T-helper 2 cell treated with Interferon-gamma antibody and Interleukin-4, amounts not matched to agents 100 ng/mL and 5 ng/mL, for 36 hours (primary cell): Measurements from ENCODE around the gene PLXNB3. TPM values are rescaled to one million over a fixed set of nuclear protein-coding genes. Genes with fewer than 3 reads are reported as not detected.
"Not testable (repeated sequence)": the region's sequence is repeated elsewhere in the genome, so short reads cannot be mapped to it uniquely, and the experiment has no call there.

Experiments used
- intact Hi-C: fragments of 100-400 bp; cut with micrococcal nuclease; formaldehyde crosslinking; loops from one replicate; pipeline ENCODE4 v1.15.1; 2023
- total RNA-seq: library from RNA; stranded (reverse); gene quantifications from 2 replicates; pipeline ENCODE4 v1.2.3, GENCODE V29; 2022

Gene PLXNB3
- 1.2 and 1.9 TPM in 2 replicates for total RNA-seq

GRCh38 chrX:153763989-153764755 is at the start of gene PLXNB3:
TSS of gene PLXNB3 (plus strand) at chrX:153764249. CDS start at chrX:153765536, 1,287 bp downstream.
- intact Hi-C loops = loop anchor here (1.0 kb wide), 2 partner anchors 183 to 189 kb away; no protein-coding TSS in a partner anchor

GRCh38 chrX:153714256-153714655 is 49.8 kb upstream of the PLXNB3 start:
- intact Hi-C loops = no loop called here

GRCh38 chrX:153717445-153717844 is 46.6 kb upstream of the PLXNB3 start:
- intact Hi-C loops = no loop called here

- intact Hi-C loops = no loop called here
These were observed 44.8 kb upstream of the PLXNB3 start for GRCh38 chrX:153719238-153719637.

GRCh38 chrX:153719701-153720100 is 44.3 kb upstream of the PLXNB3 start:
- intact Hi-C loops = loop anchor here (5.0 kb wide), 1 partner anchor 758 kb away; the partner anchor contains the start of gene LAGE3

GRCh38 chrX:153722704-153723350 is 41.2 kb upstream of the PLXNB3 start:
- intact Hi-C loops = loop anchor here (5.0 kb wide), 1 partner anchor 754 kb away; the partner anchor contains the start of gene LAGE3

- intact Hi-C loops = loop anchor here (1.0 to 5.0 kb wide), 4 partner anchors 71 to 754 kb away; partner anchors contain the start of genes ARHGAP4, IDH3G, LAGE3 and SSR4
These were observed 40.4 kb upstream of the PLXNB3 start for GRCh38 chrX:153723351-153724251.

- intact Hi-C loops = loop anchor here (1.0 to 5.0 kb wide), 4 partner anchors 70 to 753 kb away; partner anchors contain the start of genes ARHGAP4, IDH3G, LAGE3 and SSR4
These were observed 39.6 kb upstream of the PLXNB3 start, which contains the start of the genes ABCD1 and BCAP31 for GRCh38 chrX:153724252-153725038. TSS of gene ABCD1 (plus strand) at chrX:153724856. CDS start at chrX:153725267, 411 bp downstream. TSS of gene BCAP31 (minus strand) at chrX:153724387. CDS start at chrX:153723244, 1,143 bp downstream.

GRCh38 chrX:153725039-153725831 is 38.8 kb upstream of the PLXNB3 start:
- intact Hi-C loops = no loop called here

GRCh38 chrX:153725832-153726285 is 38.2 kb upstream of the PLXNB3 start:
- intact Hi-C loops = no loop called here

- intact Hi-C loops = no loop called here
These were observed 37.5 kb upstream of the PLXNB3 start for GRCh38 chrX:153726286-153727122.

- intact Hi-C loops = no loop called here
These were observed 36.7 kb upstream of the PLXNB3 start for GRCh38 chrX:153727123-153727931.

- intact Hi-C loops = no loop called here
These were observed 36.0 kb upstream of the PLXNB3 start for GRCh38 chrX:153728095-153728494.

GRCh38 chrX:153728951-153729631 is 35.0 kb upstream of the PLXNB3 start:
- intact Hi-C loops = no loop called here

- intact Hi-C loops = not testable (repeated sequence)
These were observed 33.9 kb upstream of the PLXNB3 start for GRCh38 chrX:153730115-153730514.

- intact Hi-C loops = no loop called here
These were observed 32.8 kb upstream of the PLXNB3 start for GRCh38 chrX:153731117-153731844.
